T-cell (primary cell): Measurements from ENCODE around the gene PDS5B. TPM values are rescaled to one million over a fixed set of nuclear protein-coding genes. Genes with fewer than 3 reads are reported as not detected.
A peak's percentile ranks its signal among the peaks of the same experiment; 100 is the strongest.

ENCODE experiments used
- ATAC-seq, 4 experiments: fragments of 200-7000 bp in 3 of 4; fragments of 150-1000 bp in 1 of 4; cut with Tn5 transposase; replicated peaks in 1 of 4; 1 replicate in 3 of 4; 2 replicates in 1 of 4; pipeline ENCODE4 v1.10.0; 2021; ENCODE audit warnings: moderate library complexity in 3 of 4, mild to moderate bottlenecking in 2 of 4, moderate number of reproducible peaks in 1 of 4
- CTCF ChIA-PET, 2 donors: fragments of 300-600 bp; sonication (Branson Sonifier 250); formaldehyde crosslinking; loops; one replicate each; lab custom pipeline; 2022; ENCODE audit warnings: antibody characterized with exemption in 2 of 2; lab: Charles Lee
- POLR2A ChIA-PET, 2 donors: fragments of 300-600 bp; sonication (Branson Sonifier 250); formaldehyde crosslinking; loops; one replicate each; lab custom pipeline; 2022; ENCODE audit warnings: antibody characterized with exemption in 2 of 2; lab: Charles Lee
- DNase-seq, 35 experiments: peaks; one replicate each; pipeline versions ENCODE4 v3.0.0 to v3.0.0-alpha.2; 2013 to 2023
- H3K27ac ChIP-seq: one replicate; pipeline ENCODE4 v1.5.1; 2013; ENCODE audit warnings: low read length
- H3K27me3 ChIP-seq, 2 experiments: replicated peaks in 1 of 2; 1 replicate in 1 of 2; 2 replicates in 1 of 2; pipeline versions ENCODE4 v1.6.1 to v1.7.0; 2013; ENCODE audit warnings: low read length in 1 of 2, mixed read lengths in 1 of 2; ENCODE audit not compliant: control insufficient read depth in 2 of 2, insufficient read depth in 2 of 2; ENCODE audit errors: extremely low read depth in 1 of 2
- H3K36me3 ChIP-seq, 2 donors: 1 replicate in 1 of 2; 2 replicates in 1 of 2; pipeline versions ENCODE4 v1.6.1 to v1.7.0; 2013; ENCODE audit warnings: low read length in 1 of 2; ENCODE audit not compliant: control insufficient read depth in 2 of 2, insufficient read depth in 1 of 2; ENCODE audit errors: extremely low read depth in 1 of 2
- H3K4me1 ChIP-seq, 2 experiments: 1 replicate in 1 of 2; 2 replicates in 1 of 2; pipeline versions ENCODE4 v1.6.1 to v1.7.0; 2013; ENCODE audit warnings: low read length in 2 of 2, mixed read lengths in 1 of 2; ENCODE audit not compliant: insufficient read depth in 2 of 2, control insufficient read depth in 1 of 2; ENCODE audit errors: extremely low read depth in 1 of 2
- H3K4me3 ChIP-seq, 2 donors: 1 replicate in 1 of 2; 2 replicates in 1 of 2; pipeline versions ENCODE4 v1.5.1 to v1.7.0; 2013; ENCODE audit warnings: mild to moderate bottlenecking in 2 of 2, low read length in 1 of 2, moderate library complexity in 1 of 2; ENCODE audit not compliant: control insufficient read depth in 1 of 2; ENCODE audit errors: extremely low read depth in 1 of 2
- H3K9me3 ChIP-seq: 2 replicates; pipeline ENCODE4 v1.7.0; 2013
- H3K27ac Mint-ChIP-seq, 2 donors: one replicate each; pipeline ENCODE4 v1.8.0; 2020 to 2021; ENCODE audit warnings: mild to moderate bottlenecking in 2 of 2, mixed read lengths in 2 of 2
- H3K27me3 Mint-ChIP-seq, 2 donors: one replicate each; pipeline ENCODE4 v1.8.0; 2021 to 2022; ENCODE audit warnings: mixed read lengths in 2 of 2
- H3K36me3 Mint-ChIP-seq: one replicate; pipeline ENCODE4 v1.8.0; 2021; ENCODE audit warnings: mixed read lengths
- H3K4me1 Mint-ChIP-seq, 3 donors: one replicate each; pipeline ENCODE4 v1.8.0; 2020 to 2022; ENCODE audit warnings: mixed read lengths in 3 of 3, mild to moderate bottlenecking in 1 of 3
- H3K4me3 Mint-ChIP-seq, 3 donors: one replicate each; pipeline ENCODE4 v1.8.0; 2020 to 2022; ENCODE audit warnings: mild to moderate bottlenecking in 3 of 3, mixed read lengths in 3 of 3, moderate library complexity in 3 of 3
- H3K9me3 Mint-ChIP-seq, 3 donors: one replicate each; pipeline ENCODE4 v1.8.0; 2020 to 2022; ENCODE audit warnings: mixed read lengths in 3 of 3
- WGBS: methylation state at CpG from one replicate; pipeline ENCODE4 v1.1.5; 2013; ENCODE audit warnings: missing lambda C conversion rate; ENCODE audit not compliant: insufficient coverage; 5-methylcytosine and 5-hydroxymethylcytosine counted together
- total RNA-seq, 35 experiments: library from RNA in 6 of 35; stranded (reverse) in 6 of 35; fragments of 120-200 nt in 1 of 35; gene quantifications; one replicate each; pipeline versions ENCODE4 v1.2.1 to v1.2.4 and lab custom pipeline; 2013 to 2026

PDS5B gene
- total RNA-seq, 5 donors from 2014 or later (not counting 1 experiment from before 2014, with no cell fraction given): 45.4 to 48.5 (median 46.9) TPM

DNA sequence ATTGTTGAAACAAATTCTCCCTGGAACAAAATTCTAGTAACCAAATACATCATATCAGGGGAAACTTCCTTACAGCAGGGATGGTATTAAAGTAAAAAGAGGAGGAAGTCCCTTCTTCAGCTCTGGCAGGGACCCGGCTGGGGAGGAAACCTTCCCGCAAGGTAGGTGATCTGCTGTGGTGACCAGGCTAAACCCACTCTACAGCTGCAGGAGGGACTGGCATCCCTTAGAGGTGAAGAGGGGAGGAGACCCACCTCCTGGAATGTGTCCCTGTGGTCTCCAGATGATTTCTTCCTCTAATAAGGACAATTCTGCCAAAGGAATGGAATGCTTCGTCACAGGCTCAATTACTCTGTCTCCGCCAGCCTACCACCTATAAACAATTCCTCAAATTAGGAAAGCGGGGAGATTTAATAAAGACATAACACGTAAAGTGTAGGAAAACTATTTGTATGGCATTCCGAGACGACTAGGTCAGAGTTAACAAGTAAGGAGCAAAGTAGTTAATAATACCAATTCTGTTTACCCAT is 637 bp upstream of the PDS5B start:
- Histone ChIP-seq H3K4me1 (peaks cover 8 to 19% of the 10 kb centered on the region in 2 experiments), H3K4me3 (peak overlapping the region; percentile 61 to 68), H3K36me3 (no peaks in the 10 kb centered on the region), H3K27ac (peak overlapping the region; percentile 81), H3K9me3 (no peaks in the 10 kb centered on the region), H3K27me3 (no peaks in the 10 kb centered on the region)
- CTCF ChIA-PET: interaction anchor here (0.6 to 3.5 kb wide), 26 partner anchors 10 to 957 kb away, joined by 3 to 32 read pairs (median 6); partner anchors contain the start of genes BRCA2 (in 1 of the 2), N4BP2L2 (in 1 of the 2) and ZAR1L (in 1 of the 2)
- Mint-ChIP-seq H3K4me3 (peak overlapping the region; percentile 83 to 87 (median 85)), H3K9me3 (no peaks in the 10 kb centered on the region), H3K36me3 (no peaks in the 10 kb centered on the region), H3K4me1 (peaks cover 40 to 43% (median 43%) of the 10 kb centered on the region in 3 donors), H3K27me3 (no peaks in the 10 kb centered on the region), H3K27ac (peak overlapping the region; percentile 88 to 90)
- no peak for ATAC-seq
- WGBS: no CpG with 5 or more reads among the region's 8 CpGs
- POLR2A ChIA-PET: interaction anchor here (0.6 to 1.0 kb wide), 5 partner anchors 46 to 959 kb away, joined by 3 to 6 read pairs (median 4); no protein-coding TSS in a partner anchor
- peak in 8 of 35 experiments; percentile 2 to 28 (median 8) for DNase-seq

DNA sequence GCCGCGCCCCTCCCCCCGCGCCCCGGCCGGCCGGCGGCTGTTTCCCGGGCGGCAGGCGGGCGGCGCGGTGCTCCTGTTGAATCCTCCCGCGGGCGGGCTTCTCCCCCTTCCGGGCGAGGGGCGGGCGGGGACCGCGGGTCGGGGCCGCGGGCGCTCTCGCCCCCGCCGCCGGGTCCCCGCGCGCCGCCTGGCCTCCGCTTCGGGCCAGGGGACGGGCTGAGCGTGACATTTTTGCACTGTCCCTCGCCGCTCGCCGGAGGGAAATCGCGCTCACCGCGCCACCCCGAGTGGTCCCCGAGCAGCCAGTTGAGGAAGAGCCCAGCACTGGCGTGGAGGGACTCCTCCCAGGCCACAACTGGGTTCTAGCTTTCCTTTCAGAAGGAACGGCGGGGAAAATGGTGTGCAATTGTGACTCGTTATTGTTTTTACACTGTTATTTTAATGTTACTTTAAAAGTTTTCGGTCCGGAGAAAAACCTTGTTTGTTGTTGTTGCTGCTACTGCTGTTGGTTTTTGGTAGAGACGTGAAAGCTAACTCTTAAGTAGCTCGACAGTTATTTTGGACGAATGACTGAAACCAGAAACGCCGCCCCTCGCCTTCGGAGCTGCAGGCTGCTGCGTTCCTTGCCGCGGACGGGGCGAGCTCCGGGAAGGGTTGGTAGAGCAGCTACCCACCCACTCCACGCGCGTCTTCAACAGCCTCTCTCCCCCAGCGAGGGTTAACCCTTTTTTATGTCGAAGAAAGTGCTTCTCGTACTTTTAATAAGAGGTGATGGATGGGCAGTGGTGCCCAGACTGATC is 959 bp downstream of the PDS5B start:
- Histone ChIP-seq H3K4me1 (peaks cover 8 to 19% of the 10 kb centered on the region in 2 experiments), H3K27me3 (no peaks in the 10 kb centered on the region), H3K9me3 (no peaks in the 10 kb centered on the region), H3K36me3 (no peaks in the 10 kb centered on the region), H3K27ac (peak overlapping the region; percentile 58), H3K4me3 (peak overlapping the region; percentile 87 to 97)
- WGBS: under 1% methylated on average over 58 of the region's 74 CpGs
- H3K27me3 Mint-ChIP-seq: no peaks in the 10 kb centered on the region
- peak; percentile 14 to 34 (median 30) for ATAC-seq
- no peaks in the 10 kb centered on the region for H3K36me3 Mint-ChIP-seq
- ChIA-PET CTCF (interaction anchor here (0.7 to 3.5 kb wide), 18 partner anchors 9 to 1137 kb away, joined by 3 to 32 read pairs (median 5); partner anchors contain the start of gene N4BP2L2 (in 1 of the 2)), POLR2A (interaction anchor here (0.5 to 1.2 kb wide), 9 partner anchors 9 to 1435 kb away, joined by 3 to 7 read pairs (median 4); no protein-coding TSS in a partner anchor)
- H3K4me3 Mint-ChIP-seq: peak overlapping the region; percentile 97 to 98 (median 97)
- peak overlapping the region; percentile 93 to 96 for H3K27ac Mint-ChIP-seq
- no peaks in the 10 kb centered on the region for H3K9me3 Mint-ChIP-seq
- peak; percentile 10 to 67 (median 39) for DNase-seq
- peaks cover 49 to 54% (median 52%) of the 10 kb centered on the region in 3 donors for H3K4me1 Mint-ChIP-seq

DNA sequence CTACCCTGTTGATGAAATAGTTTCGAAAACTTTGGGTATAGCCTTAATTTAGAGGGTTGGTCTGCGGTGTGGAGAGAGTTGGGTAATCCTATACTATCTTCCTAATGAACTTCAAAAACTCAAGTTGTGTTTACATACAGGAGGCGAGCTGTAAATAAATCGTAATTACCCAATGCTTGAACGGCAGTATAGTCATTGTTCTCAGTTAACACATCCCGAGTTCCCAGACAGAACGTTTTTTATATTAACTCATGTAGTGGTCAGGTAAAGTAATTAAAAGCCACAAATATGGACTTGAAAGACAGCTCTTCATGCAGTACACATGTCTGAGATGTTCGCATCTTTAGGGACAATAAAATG is 1.5 kb downstream of the PDS5B start:
- CTCF ChIA-PET: interaction anchor here (0.6 to 3.5 kb wide), 20 partner anchors 9 to 1136 kb away, joined by 3 to 32 read pairs (median 4); partner anchors contain the start of gene N4BP2L2 (in 1 of the 2)
- ATAC-seq: no peak

DNA sequence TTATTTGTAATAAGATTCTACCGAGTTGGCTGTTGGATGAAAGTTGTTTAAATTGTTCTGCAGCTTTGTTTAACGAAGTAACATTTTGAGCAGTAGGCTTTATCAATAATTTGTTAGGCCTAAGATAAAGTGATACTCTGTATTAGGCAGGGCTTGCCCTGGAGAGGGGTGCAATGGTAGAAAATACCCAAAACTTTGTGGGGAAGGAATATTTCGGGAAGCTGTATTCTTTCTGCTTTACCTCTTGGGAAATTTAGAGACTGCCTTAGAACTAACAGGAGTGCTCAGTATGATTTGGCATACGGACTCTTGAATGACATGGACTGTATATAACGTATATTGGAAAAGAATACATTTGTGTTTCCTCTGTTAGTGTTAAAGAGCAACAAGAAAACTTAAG is 2.5 kb downstream of the PDS5B start:
- ChIA-PET CTCF (interaction anchor here (1.2 to 3.5 kb wide), 9 partner anchors 45 to 955 kb away, joined by 3 to 32 read pairs (median 9); no protein-coding TSS in a partner anchor), POLR2A (interaction anchor here in 1 of 2 donors (0.6 kb wide), 1 partner anchor 67 kb away, joined by 4 read pairs; no protein-coding TSS in a partner anchor)
- Histone ChIP-seq H3K27me3 (no peaks in the 10 kb centered on the region), H3K36me3 (no peaks in the 10 kb centered on the region), H3K27ac (no peak overlapping the region), H3K4me3 (no peak overlapping the region), H3K9me3 (no peaks in the 10 kb centered on the region), H3K4me1 (peaks cover 11 to 19% of the 10 kb centered on the region in 2 experiments)
- Mint-ChIP-seq H3K9me3 (no peaks in the 10 kb centered on the region), H3K4me1 (peaks cover 63 to 70% (median 64%) of the 10 kb centered on the region in 3 donors), H3K27me3 (no peaks in the 10 kb centered on the region), H3K36me3 (no peaks in the 10 kb centered on the region), H3K4me3 (peak overlapping the region; percentile 68 to 98 (median 97)), H3K27ac (peak overlapping the region; percentile 15 to 68)
- WGBS: 77% methylated on average over 3 of the region's 5 CpGs
- ATAC-seq (no peak), DNase-seq (no peak)

More for the DNA sequence above, 1.5 kb downstream of the PDS5B start:
- peak overlapping the region; percentile 93 to 96 for H3K27ac Mint-ChIP-seq
- Histone ChIP-seq H3K4me3 (peak overlapping the region; percentile 87 to 97), H3K27me3 (no peaks in the 10 kb centered on the region), H3K36me3 (no peaks in the 10 kb centered on the region), H3K27ac (peak overlapping the region; percentile 58), H3K9me3 (no peaks in the 10 kb centered on the region), H3K4me1 (peaks cover 8 to 19% of the 10 kb centered on the region in 2 experiments)
- peaks cover 54 to 60% (median 57%) of the 10 kb centered on the region in 3 donors for H3K4me1 Mint-ChIP-seq
- H3K36me3 Mint-ChIP-seq: no peaks in the 10 kb centered on the region
- 60% methylated on average over 1 of the region's 8 CpGs for WGBS
- DNase-seq: peak in 1 of 35 experiments; percentile 15
- H3K9me3 Mint-ChIP-seq: no peaks in the 10 kb centered on the region
- no peaks in the 10 kb centered on the region for H3K27me3 Mint-ChIP-seq
- H3K4me3 Mint-ChIP-seq: peak overlapping the region; percentile 97 to 98 (median 97)
- POLR2A ChIA-PET: interaction anchor here (0.5 to 1.2 kb wide), 9 partner anchors 8 to 1436 kb away, joined by 3 to 7 read pairs (median 4); no protein-coding TSS in a partner anchor

DNA sequence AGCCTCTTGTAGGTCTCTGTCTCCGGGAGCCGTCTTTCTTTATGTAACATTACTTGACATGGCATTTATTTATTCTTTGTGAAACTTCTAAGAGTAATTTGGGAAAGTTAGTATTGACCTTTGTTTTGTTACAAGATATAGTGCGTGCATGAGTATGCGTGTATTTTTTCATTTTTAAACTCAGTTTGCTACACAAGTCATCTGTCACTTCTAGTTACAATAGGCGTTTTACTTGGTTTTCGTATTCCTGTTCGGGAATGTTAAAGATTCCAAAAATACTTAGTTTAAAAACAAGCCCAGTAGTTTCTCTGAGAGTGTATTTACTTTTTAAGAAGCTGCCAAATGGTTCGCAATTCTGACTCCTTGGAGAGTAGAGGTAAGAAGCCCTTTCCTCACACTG is 3.2 kb downstream of the PDS5B start:
- Mint-ChIP-seq H3K27me3 (no peaks in the 10 kb centered on the region), H3K36me3 (no peaks in the 10 kb centered on the region), H3K4me3 (peak overlapping the region in 2 of 3 donors; percentile 29 to 98), H3K4me1 (peaks cover 70 to 77% (median 71%) of the 10 kb centered on the region in 3 donors), H3K9me3 (no peaks in the 10 kb centered on the region), H3K27ac (no peak overlapping the region)
- no peak overlapping the region for H3K4me3 ChIP-seq
- WGBS: 80% methylated on average over 1 of the region's 8 CpGs
- ATAC-seq (no peak), DNase-seq (no peak)
- ChIA-PET POLR2A (interaction anchor here in 1 of 2 donors (0.6 to 1.0 kb wide), 2 partner anchors 53 to 60 kb away, joined by 3 read pairs; no protein-coding TSS in a partner anchor), CTCF (interaction anchor here (1.2 to 2.4 kb wide), 7 partner anchors 9 to 64 kb away, joined by 3 to 10 read pairs (median 5); no protein-coding TSS in a partner anchor)
- H3K4me1 ChIP-seq: peaks cover 11 to 19% of the 10 kb centered on the region in 2 experiments
- no peak overlapping the region for H3K27ac ChIP-seq
- no peaks in the 10 kb centered on the region for H3K36me3 ChIP-seq
- no peaks in the 10 kb centered on the region for H3K9me3 ChIP-seq
- H3K27me3 ChIP-seq: no peaks in the 10 kb centered on the region
